Heart right ventricle (tissue), 16 donors: Measurements from ENCODE around the gene SUV39H2. TPM values are rescaled to one million over a fixed set of nuclear protein-coding genes. Genes with fewer than 3 reads are reported as not detected.

Experiments used
- ATAC-seq, 8 donors: fragments of 200-7000 bp; cut with Tn5 transposase; one replicate each; pipeline ENCODE4 v1.9.1; 2020; ENCODE audit warnings: mild to moderate bottlenecking in 8 of 8, moderate library complexity in 8 of 8, moderate number of reproducible peaks in 1 of 8
- DNase-seq, 2 donors: peaks; one replicate each; pipeline ENCODE4 v3.0.0-alpha.2; 2020
- H3K27ac ChIP-seq, 10 donors: fragments of 200-600 bp; sonication (generic) in 2 of 10; one replicate each; pipeline versions ENCODE4 v1.5.0 to v1.8.0; 2020 to 2022; ENCODE audit warnings: mild to moderate bottlenecking in 3 of 10
- H3K27me3 ChIP-seq, 7 donors: fragments of 200-600 bp; one replicate each; pipeline ENCODE4 v1.8.0; 2021 to 2022; ENCODE audit warnings: mild to moderate bottlenecking in 2 of 7
- H3K36me3 ChIP-seq, 9 donors: fragments of 200-600 bp; sonication (generic) in 1 of 9; one replicate each; pipeline versions ENCODE4 v1.5.0 to v1.8.0; 2020 to 2022; ENCODE audit warnings: mild to moderate bottlenecking in 2 of 9
- H3K4me1 ChIP-seq, 9 donors: fragments of 200-600 bp; sonication (generic) in 1 of 9; one replicate each; pipeline versions ENCODE4 v1.5.0 to v1.8.0; 2020 to 2022; ENCODE audit warnings: mild to moderate bottlenecking in 4 of 9
- H3K4me3 ChIP-seq, 10 donors: fragments of 200-600 bp; sonication (generic) in 2 of 10; one replicate each; pipeline versions ENCODE4 v1.5.0 to v1.8.0; 2020 to 2022; ENCODE audit warnings: mild to moderate bottlenecking in 7 of 10, moderate library complexity in 2 of 10
- H3K9me3 ChIP-seq, 11 donors: fragments of 200-600 bp in 10 of 11; sonication (generic) in 2 of 11; one replicate each; pipeline versions ENCODE4 v1.5.0 to v1.8.0; 2013 to 2022; ENCODE audit warnings: mild to moderate bottlenecking in 2 of 11, control low read depth in 1 of 11, moderate library complexity in 1 of 11
- WGBS, 2 donors: extraction: QIAGEN DNeasy Blood & Tissue Kit; methylation state at CpG; one replicate each; pipeline ENCODE4 v1.1.7; 2013; ENCODE audit warnings: inconsistent platforms in 1 of 2; 5-methylcytosine and 5-hydroxymethylcytosine counted together
- intact Hi-C, 10 donors: fragments of 100-400 bp; cut with DNase I; formaldehyde crosslinking; loops; one replicate each; pipeline versions ENCODE4 v1.11.1 to v1.14.2; 2022
- polyA plus RNA-seq, 2 donors: library from polyadenylated mRNA; stranded (reverse); fragments of 200-250 nt; gene quantifications; one replicate each; pipeline ENCODE4 v1.2.3, GENCODE V29; 2013
- total RNA-seq, 10 donors: library from RNA; stranded (reverse); fragmentation: NEBNext Ultra II Directional in 3 of 10; extraction: Animal tissue kit (Norgen Biotek cat#: 25700) in 3 of 10; gene quantifications; one replicate each; pipeline versions ENCODE4 v1.2.1 to v1.2.4, GENCODE V29; 2021 to 2023
- TF ChIP-seq, protein P1 (sequence below), 9 donors: fragments of 200-600 bp; sonication (generic) in 2 of 9; IDR thresholded peaks; one replicate each; pipeline versions ENCODE4 v1.5.0 to v1.8.0; 2021 to 2022; ENCODE audit warnings: antibody characterized with exemption in 9 of 9, mild to moderate bottlenecking in 5 of 9, moderate library complexity in 1 of 9
- donor health status: Arrhythmogenic right ventricular cardiomyopathy.
- donor health status: ischemic (EF 13 %, LVEDD 7.1; RV severe dilation, severe dysfunction).
- donor health status: healthy with polysubstance abuse.
- donor health status: DM: no; HTN: yes; CAD: no.
- donor health status: DM: no; HTN: no; CAD: no.
- donor health status: ischemic (EF 25% LVEDD 6.9; RV normal size, moderate dysfunction).
- donor health status: ischemic (EF 25% LVEDD 5.7; RV mildly dilated, moderate dysfunction).
- donor health status: healthy.
- donor health status: DM: yes; HTN: yes; CAD: no.
- donor health status: Ischemic cardiomyopathy.
- donor health status: ischemic (EF 35%, LVEDD 5.7; RV mildly dilated, moderate dysfunction).
- donor health status: nonischemic (EF 11% LVEDD 7.7; RV severe dilation, severe dysfunction).
- donor health status: DM: yes; HTN: yes; CAD: no.
- donor health status: PGD.
- donor health status: ischemic (EF 29% LVEDD 5.4; RV normal size, mild dysfunction).
- donor health status: nonischemic (EF 23%, LVEDD 6.1; RV moderate dilation, normal function).

Gene SUV39H2
- total and polyA plus RNA-seq, 12 donors = 1.1 to 9.1 (median 7.0) TPM

DNA sequence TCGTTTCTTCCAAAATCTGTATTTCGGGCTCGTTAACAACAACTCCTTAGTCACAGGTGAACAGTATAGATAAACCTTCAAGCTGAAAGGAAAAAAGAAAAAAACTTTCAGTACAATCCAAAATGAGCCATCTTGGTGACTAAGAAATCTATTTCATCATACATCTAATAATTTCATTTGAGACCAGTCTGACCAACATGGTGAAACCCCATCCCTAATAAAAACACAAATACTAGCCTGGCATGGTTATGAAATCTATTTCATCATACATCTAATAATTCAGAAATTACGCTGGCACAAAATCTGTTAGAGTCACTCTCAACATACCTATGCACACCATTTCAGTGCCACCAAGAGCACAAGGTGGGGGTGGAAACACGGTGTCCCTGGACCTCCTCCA is 66.4 kb downstream of the SUV39H2 start:
- DNase-seq = no peak
- 95 to 96% methylated on average over 5 of the region's 5 CpGs for WGBS, 2 donors
- Histone ChIP-seq H3K36me3 (peaks cover 0 to 86% (median 35%) of the 10 kb centered on the region in 9 donors), H3K27me3 (no peaks in the 10 kb centered on the region), H3K9me3 (no peaks in the 10 kb centered on the region), H3K4me3 (no peak overlapping the region), H3K27ac (no peak overlapping the region), H3K4me1 (no peaks in the 10 kb centered on the region)
- TF ChIP-seq, protein P1, sequence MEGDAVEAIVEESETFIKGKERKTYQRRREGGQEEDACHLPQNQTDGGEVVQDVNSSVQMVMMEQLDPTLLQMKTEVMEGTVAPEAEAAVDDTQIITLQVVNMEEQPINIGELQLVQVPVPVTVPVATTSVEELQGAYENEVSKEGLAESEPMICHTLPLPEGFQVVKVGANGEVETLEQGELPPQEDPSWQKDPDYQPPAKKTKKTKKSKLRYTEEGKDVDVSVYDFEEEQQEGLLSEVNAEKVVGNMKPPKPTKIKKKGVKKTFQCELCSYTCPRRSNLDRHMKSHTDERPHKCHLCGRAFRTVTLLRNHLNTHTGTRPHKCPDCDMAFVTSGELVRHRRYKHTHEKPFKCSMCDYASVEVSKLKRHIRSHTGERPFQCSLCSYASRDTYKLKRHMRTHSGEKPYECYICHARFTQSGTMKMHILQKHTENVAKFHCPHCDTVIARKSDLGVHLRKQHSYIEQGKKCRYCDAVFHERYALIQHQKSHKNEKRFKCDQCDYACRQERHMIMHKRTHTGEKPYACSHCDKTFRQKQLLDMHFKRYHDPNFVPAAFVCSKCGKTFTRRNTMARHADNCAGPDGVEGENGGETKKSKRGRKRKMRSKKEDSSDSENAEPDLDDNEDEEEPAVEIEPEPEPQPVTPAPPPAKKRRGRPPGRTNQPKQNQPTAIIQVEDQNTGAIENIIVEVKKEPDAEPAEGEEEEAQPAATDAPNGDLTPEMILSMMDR (IDR thresholded peaks at IDR 0.05) = no peak
- intact Hi-C loops = no loop called here
- no peak for ATAC-seq

DNA sequence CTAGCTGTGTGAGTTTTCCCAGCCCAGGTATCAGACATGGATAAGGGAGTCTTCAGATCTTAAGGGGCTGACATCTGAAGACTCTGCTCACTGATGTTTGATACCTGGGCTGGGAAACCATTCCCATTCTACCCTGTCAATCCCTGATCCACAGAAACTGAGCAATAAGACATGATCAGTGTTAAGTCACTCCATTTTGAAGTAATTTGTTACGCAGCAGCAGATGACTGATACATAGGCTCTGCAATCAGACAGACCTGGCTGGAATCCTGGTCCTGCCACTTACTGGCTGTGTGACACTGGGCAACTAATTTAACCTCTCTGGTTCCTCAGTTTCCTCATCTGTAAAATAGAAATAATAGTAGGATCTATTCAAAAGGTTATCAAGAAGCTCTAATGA is 68.6 kb downstream of the SUV39H2 start:
- Histone ChIP-seq H3K9me3 (no peaks in the 10 kb centered on the region), H3K4me1 (peaks cover 0 to 19% (median 0%) of the 10 kb centered on the region in 9 donors), H3K27ac (no peak overlapping the region), H3K4me3 (no peak overlapping the region), H3K27me3 (no peaks in the 10 kb centered on the region), H3K36me3 (peaks cover 0 to 72% (median 34%) of the 10 kb centered on the region in 9 donors)
- intact Hi-C loops = no loop called here
- TF ChIP-seq, protein P1 (IDR thresholded peaks at IDR 0.05) = no peak
- no peak for ATAC-seq
- WGBS, 2 donors = 98 to 100% methylated on average over 1 of the region's 1 CpG
- no peak for DNase-seq

DNA sequence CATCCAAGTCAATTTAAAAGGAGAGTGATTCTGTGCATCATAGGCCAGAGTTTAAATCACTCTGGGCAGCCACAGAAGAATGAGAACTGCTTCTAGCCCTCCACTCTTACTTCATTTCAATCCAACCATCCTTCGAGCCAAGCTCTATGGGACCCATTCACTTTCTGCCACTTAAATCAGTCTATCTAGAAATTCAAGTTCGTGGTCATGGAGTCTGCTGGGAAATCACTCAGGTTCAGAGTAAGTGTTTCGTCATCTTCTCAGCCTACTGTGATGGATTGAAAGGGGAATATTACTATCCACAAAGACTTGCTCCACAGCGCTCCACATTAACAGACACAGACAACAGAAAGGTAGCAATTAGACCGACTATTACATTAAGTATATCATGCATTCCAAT is 70.6 kb downstream of the SUV39H2 start:
- H3K4me3 ChIP-seq = no peak overlapping the region
- H3K36me3 ChIP-seq = peaks cover 0 to 54% (median 20%) of the 10 kb centered on the region in 9 donors
- no peak for DNase-seq
- 92 to 94% methylated on average over 5 of the region's 5 CpGs for whole genome bisulfite sequencing, 2 donors
- no peak overlapping the region for H3K27ac ChIP-seq
- no peaks in the 10 kb centered on the region for H3K27me3 ChIP-seq
- TF ChIP-seq, protein P1 (IDR thresholded peaks at IDR 0.05) = no peak
- intact Hi-C loops = no loop called here
- H3K4me1 ChIP-seq = peaks cover 0 to 29% (median 11%) of the 10 kb centered on the region in 9 donors
- ATAC-seq = no peak
- no peaks in the 10 kb centered on the region for H3K9me3 ChIP-seq

DNA sequence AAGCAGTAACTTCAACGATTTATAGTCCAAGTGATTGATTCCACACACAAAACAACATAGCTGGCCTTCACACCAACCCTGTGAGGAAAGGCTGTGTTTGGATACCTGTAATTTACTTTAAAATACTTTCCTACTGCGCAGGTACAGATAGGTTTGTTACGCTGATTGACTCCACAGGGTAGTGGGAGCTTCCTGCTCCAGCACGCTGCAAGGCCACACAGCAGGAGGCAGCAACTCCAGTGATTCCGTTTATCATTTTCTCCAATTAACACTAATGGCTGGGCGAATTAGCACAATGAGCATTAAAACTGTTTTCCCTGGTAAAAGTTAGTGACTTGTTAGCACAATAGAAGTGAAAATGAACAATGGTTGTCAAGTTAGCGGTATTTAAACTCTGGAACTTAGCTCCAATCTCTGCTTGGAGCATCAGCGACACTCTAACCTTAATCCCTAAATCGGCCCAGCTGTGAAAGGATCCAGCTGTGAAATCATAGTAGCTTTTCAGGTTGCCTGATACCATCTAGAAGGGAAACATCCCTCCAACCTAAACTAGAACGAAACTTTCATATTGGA is 74.3 kb downstream of the SUV39H2 start:
- no peak for DNase-seq
- TF ChIP-seq, protein P1 (IDR thresholded peaks at IDR 0.05) = no peak
- peaks cover 0 to 18% (median 5%) of the 10 kb centered on the region in 9 donors for H3K36me3 ChIP-seq
- H3K4me3 ChIP-seq = peak overlapping the region; percentile 73 to 97 (median 78)
- intact Hi-C loops = loop anchor here in 7 of 10 donors (5.0 to 10.0 kb wide), 6 partner anchors 68 to 1608 kb away; partner anchors contain the start of genes RPP38 (in 4 of the 7), ACBD7 (in 1 of the 7), FAM171A1 (in 1 of the 7) and SEPHS1 (in 1 of the 7)
- no peaks in the 10 kb centered on the region for H3K9me3 ChIP-seq
- 17 to 25% methylated on average over 10 of the region's 10 CpGs for WGBS, 2 donors
- peaks cover 0 to 40% (median 18%) of the 10 kb centered on the region in 9 donors for H3K4me1 ChIP-seq
- H3K27ac ChIP-seq = peak overlapping the region; percentile 27 to 95 (median 88)
- no peaks in the 10 kb centered on the region for H3K27me3 ChIP-seq
- no peak for ATAC-seq
